H1 (cell line): ENCODE results near the gene ZNF441. TPM values are rescaled to one million over a fixed set of nuclear protein-coding genes. Genes with fewer than 3 reads are reported as not detected.

ENCODE experiments used
- CTCF ChIA-PET: fragments of 300-600 bp; sonication (Branson Sonifier 250); formaldehyde crosslinking; loops from one replicate; lab custom pipeline; 2021; ENCODE audit not compliant: partially characterized antibody; lab: Charles Lee
- POLR2A ChIA-PET: fragments of 300-600 bp; sonication (Branson Sonifier 250); formaldehyde crosslinking; loops from one replicate; lab custom pipeline; 2021; ENCODE audit warnings: inconsistent platforms; ENCODE audit not compliant: partially characterized antibody; lab: Charles Lee
- DNase-seq, 2 experiments: peaks; one replicate each; pipeline versions ENCODE4 v3.0.0 to v3.0.0-alpha.2; 2010 to 2022; ENCODE audit warnings: low spot score in 2 of 2, low read depth in 1 of 2, mixed read lengths in 1 of 2
- FAIRE-seq: peaks from 2 replicates; lab custom pipeline; 2011; peaks lifted over from hg19 to GRCh38; lab: Jason Lieb, UNC
- H2AFZ ChIP-seq: 2 replicates; pipeline ENCODE4 v1.8.1; 2012; ENCODE audit warnings: low read length, inconsistent platforms
- H2AK5ac ChIP-seq: 2 replicates; pipeline ENCODE4 v1.6.1; 2013; ENCODE audit warnings: low read depth, low read length
- H2BK120ac ChIP-seq: replicated peaks from 2 replicates; pipeline ENCODE3; 2013; ENCODE audit warnings: low read depth, low read length, inconsistent platforms
- H2BK12ac ChIP-seq: 2 replicates; pipeline ENCODE4 v1.6.1; 2013; ENCODE audit warnings: low read depth, low read length
- H2BK15ac ChIP-seq: 2 replicates; pipeline ENCODE4 v1.6.1; 2013; ENCODE audit warnings: low read length
- H2BK20ac ChIP-seq: 2 replicates; pipeline ENCODE4 v1.6.1; 2013; ENCODE audit warnings: low read length
- H2BK5ac ChIP-seq: 2 replicates; pipeline ENCODE4 v1.6.1; 2013; ENCODE audit warnings: low read depth, low read length
- H3K14ac ChIP-seq: 2 replicates; pipeline ENCODE4 v1.6.1; 2013; ENCODE audit warnings: inconsistent platforms; ENCODE audit not compliant: insufficient read length
- H3K18ac ChIP-seq: 2 replicates; pipeline ENCODE4 v1.6.1; 2013; ENCODE audit warnings: low read length; ENCODE audit errors: extremely low read depth
- H3K23ac ChIP-seq: 2 replicates; pipeline ENCODE4 v1.6.1; 2013; ENCODE audit warnings: inconsistent platforms; ENCODE audit not compliant: insufficient read length
- H3K23me2 ChIP-seq: 2 replicates; pipeline ENCODE4 v1.6.1; 2013; ENCODE audit warnings: low read depth, low read length
- H3K27ac ChIP-seq: 2 replicates; pipeline ENCODE4 v1.6.1; 2011; ENCODE audit warnings: low read depth, low read length, inconsistent platforms
- H3K27me3 ChIP-seq, 4 experiments: replicated peaks in 1 of 4; 1 replicate in 1 of 4; 2 replicates in 3 of 4; pipeline versions ENCODE4 v1.6.1 to v1.8.1; 2011 to 2013; ENCODE audit warnings: low read length in 3 of 4, mild to moderate bottlenecking in 3 of 4, inconsistent platforms in 2 of 4, mixed read lengths in 2 of 4, moderate library complexity in 1 of 4; ENCODE audit not compliant: control insufficient read depth in 3 of 4, insufficient read depth in 3 of 4; ENCODE audit errors: extremely low read depth in 1 of 4
- H3K36me3 ChIP-seq, 4 experiments: 2 replicates each; pipeline versions ENCODE4 v1.6.1 to v1.8.1; 2011 to 2013; ENCODE audit warnings: mild to moderate bottlenecking in 4 of 4, low read length in 3 of 4, moderate library complexity in 2 of 4, control low read depth in 1 of 4, inconsistent platforms in 1 of 4; ENCODE audit not compliant: insufficient read depth in 4 of 4, control insufficient read depth in 2 of 4
- H3K4ac ChIP-seq: replicated peaks from 2 replicates; pipeline ENCODE3; 2013; ENCODE audit warnings: low read length, low read depth, mixed read lengths, inconsistent platforms; ENCODE audit not compliant: insufficient read length
- H3K4me1 ChIP-seq, 4 experiments: replicated peaks in 1 of 4; 1 replicate in 1 of 4; 2 replicates in 3 of 4; pipeline versions ENCODE4 v1.6.1 to v1.8.1; 2011 to 2013; ENCODE audit warnings: low read length in 3 of 4, inconsistent platforms in 2 of 4, mixed read lengths in 1 of 4; ENCODE audit not compliant: insufficient read depth in 4 of 4, control insufficient read depth in 3 of 4
- H3K4me2 ChIP-seq, 2 experiments: 2 replicates each; pipeline versions ENCODE4 v1.6.1 to v1.8.1; 2011 to 2013; ENCODE audit warnings: low read depth in 2 of 2, low read length in 2 of 2, control low read depth in 1 of 2, inconsistent platforms in 1 of 2, mild to moderate bottlenecking in 1 of 2; ENCODE audit not compliant: insufficient read depth in 1 of 2
- H3K4me3 ChIP-seq, 4 experiments: fragments of 200-600, 300-600 bp in 1 of 4; sonication (generic), shearing (Covaris generic), sonication (Bioruptor Twin) in 1 of 4; 2 replicates each; pipeline versions ENCODE4 v1.5.1 to v1.8.1; 2011 to 2016; ENCODE audit warnings: low read length in 4 of 4, low read depth in 3 of 4, control low read depth in 2 of 4, inconsistent platforms in 2 of 4, mild to moderate bottlenecking in 2 of 4, mixed read lengths in 1 of 4, moderate library complexity in 1 of 4; ENCODE audit not compliant: insufficient read depth in 2 of 4; ENCODE audit errors: extremely low read depth in 1 of 4
- H3K56ac ChIP-seq: replicated peaks from 2 replicates; pipeline ENCODE3; 2013; ENCODE audit warnings: low read depth, mild to moderate bottlenecking, mixed read lengths, low read length, inconsistent platforms; ENCODE audit not compliant: insufficient read length
- H3K79me1 ChIP-seq: 2 replicates; pipeline ENCODE4 v1.6.1; 2013; ENCODE audit warnings: low read depth, low read length, control low read depth
- H3K79me2 ChIP-seq, 2 experiments: 2 replicates each; pipeline versions ENCODE4 v1.6.1 to v1.8.1; 2012 to 2013; ENCODE audit warnings: low read length in 2 of 2, mild to moderate bottlenecking in 2 of 2, inconsistent platforms in 1 of 2; ENCODE audit not compliant: insufficient read depth in 2 of 2, control insufficient read depth in 1 of 2
- H3K9ac ChIP-seq, 4 experiments: replicated peaks in 1 of 4; 1 replicate in 1 of 4; 2 replicates in 3 of 4; pipeline versions ENCODE4 v1.6.1 to v1.8.1; 2011 to 2013; ENCODE audit warnings: low read depth in 3 of 4, low read length in 3 of 4, control low read depth in 2 of 4, mild to moderate bottlenecking in 2 of 4, moderate library complexity in 2 of 4, inconsistent platforms in 1 of 4; ENCODE audit errors: extremely low read depth in 1 of 4
- H3K9me3 ChIP-seq, 2 experiments: 2 replicates each; pipeline versions ENCODE4 v1.6.1 to v1.8.1; 2012 to 2013; ENCODE audit warnings: mild to moderate bottlenecking in 2 of 2, moderate library complexity in 2 of 2, control low read depth in 1 of 2, inconsistent platforms in 1 of 2, low read depth in 1 of 2, low read length in 1 of 2, mixed read lengths in 1 of 2; ENCODE audit not compliant: insufficient read depth in 2 of 2
- H4K20me1 ChIP-seq, 2 experiments: replicated peaks in 1 of 2; 2 replicates each; pipeline versions ENCODE3 to v1.8.1; 2011 to 2013; ENCODE audit warnings: inconsistent platforms in 2 of 2, low read length in 2 of 2, mild to moderate bottlenecking in 1 of 2; ENCODE audit not compliant: insufficient read depth in 2 of 2, control insufficient read depth in 1 of 2
- H4K5ac ChIP-seq: 2 replicates; pipeline ENCODE4 v1.6.1; 2013; ENCODE audit warnings: low read length, low read depth, mixed read lengths, inconsistent platforms; ENCODE audit not compliant: insufficient read length
- H4K8ac ChIP-seq: 2 replicates; pipeline ENCODE4 v1.8.0; 2013; ENCODE audit warnings: mild to moderate bottlenecking, moderate library complexity, low read length, inconsistent platforms; ENCODE audit not compliant: insufficient read depth; ENCODE audit errors: extremely low read depth
- H4K91ac ChIP-seq: replicated peaks from 2 replicates; pipeline ENCODE3; 2013; ENCODE audit warnings: low read length, mixed read lengths, inconsistent platforms; ENCODE audit not compliant: insufficient read length
- GABPA ChIP-seq: IDR thresholded peaks from 2 replicates; pipeline ENCODE4 v1.6.1; 2011; ENCODE audit warnings: mild to moderate bottlenecking, low read length, moderate library complexity, borderline replicate concordance; ENCODE audit not compliant: insufficient read depth
- HDAC2 ChIP-seq, 2 experiments: fragments of 300-600 bp in 1 of 2; sonication (generic) in 1 of 2; IDR thresholded peaks; 2 replicates each; pipeline ENCODE4 v1.6.1; 2011 to 2012; ENCODE audit warnings: low read depth in 2 of 2, low read length in 2 of 2, mild to moderate bottlenecking in 2 of 2, moderate library complexity in 2 of 2, borderline replicate concordance in 1 of 2, inconsistent platforms in 1 of 2
- JUN ChIP-seq: IDR thresholded peaks from 2 replicates; pipeline ENCODE4 v1.6.1; 2011; ENCODE audit warnings: low read depth, mild to moderate bottlenecking, improper control_type of control experiment, low read length
- POLR2A ChIP-seq, 2 experiments: IDR thresholded peaks; 1 replicate in 1 of 2; 2 replicates in 1 of 2; pipeline ENCODE4 v1.6.1; 2011; ENCODE audit warnings: low read depth in 2 of 2, low read length in 2 of 2, mild to moderate bottlenecking in 2 of 2; ENCODE audit errors: control extremely low read depth in 1 of 2
- SIN3A ChIP-seq, 2 experiments: IDR thresholded peaks in 1 of 2; conservative IDR thresholded peaks in 1 of 2; 2 replicates each; pipeline ENCODE4 v1.6.1; 2011 to 2012; ENCODE audit warnings: low read length in 2 of 2, improper control_type of control experiment in 1 of 2, low read depth in 1 of 2, mild to moderate bottlenecking in 1 of 2
- TEAD4 ChIP-seq: IDR thresholded peaks from 2 replicates; pipeline ENCODE4 v1.6.1; 2012; ENCODE audit warnings: low read depth, low read length, inconsistent platforms, mixed read lengths
- WGBS, 2 experiments: shearing (Covaris generic) in 1 of 2; methylation state at CpG; one replicate each; pipeline versions ENCODE4 v1.1.6 to v1.1.7; 2013 to 2015; ENCODE audit warnings: low lambda C conversion rate in 2 of 2, mixed read lengths in 2 of 2, inconsistent platforms in 1 of 2, low coverage in 1 of 2, missing lambda C conversion rate in 1 of 2; ENCODE audit not compliant: insufficient replicate concordance in 2 of 2, insufficient coverage in 1 of 2, insufficient read length in 1 of 2; ENCODE audit errors: extremely low coverage in 1 of 2, missing lambda C conversion rate in 1 of 2; 5-methylcytosine and 5-hydroxymethylcytosine counted together
- polyA plus RNA-seq, 7 experiments: library from polyadenylated mRNA; depleted of rRNA in 3 of 7; stranded (reverse) in 5 of 7; unstranded in 2 of 7; fragments of >200 nt in 5 of 7; fragments of 200-250 nt in 2 of 7; gene quantifications; 1 replicate in 5 of 7; 2 replicates in 1 of 7; 4 replicates in 1 of 7; pipeline versions ENCODE4 v1.2.1 to v1.2.3, GENCODE V29; 2011 to 2013; ENCODE audit warnings: missing spikeins in 2 of 7, mixed read lengths in 2 of 7
- total RNA-seq: library from RNA; stranded (reverse); fragmentation: NEBNext Ultra II Directional; extraction: Animal tissue kit (Norgen Biotek cat#: 25700); gene quantifications from 2 replicates; pipeline ENCODE4 v1.2.1, GENCODE V29; 2021
- TF ChIP-seq, protein P1 (sequence below): IDR thresholded peaks from 2 replicates; pipeline ENCODE4 v1.6.1; 2012; ENCODE audit warnings: low read length, inconsistent platforms
- TF ChIP-seq, protein P2 (sequence below), 3 experiments: IDR thresholded peaks; 1 replicate in 2 of 3; 2 replicates in 1 of 3; pipeline versions ENCODE4 v1.5.1 to v1.6.1; 2011; ENCODE audit warnings: low read length in 3 of 3, mild to moderate bottlenecking in 3 of 3, inconsistent platforms in 2 of 3, low read depth in 1 of 3, moderate library complexity in 1 of 3; ENCODE audit not compliant: insufficient read depth in 1 of 3; ENCODE audit errors: control extremely low read depth in 1 of 3

The ZNF441 gene
- total and polyA plus RNA-seq, 2 of the 8 experiments (the other 6 are each of a cell fraction or from before 2014, with no cell fraction given) = 0.09 to 0.48 TPM

DNA sequence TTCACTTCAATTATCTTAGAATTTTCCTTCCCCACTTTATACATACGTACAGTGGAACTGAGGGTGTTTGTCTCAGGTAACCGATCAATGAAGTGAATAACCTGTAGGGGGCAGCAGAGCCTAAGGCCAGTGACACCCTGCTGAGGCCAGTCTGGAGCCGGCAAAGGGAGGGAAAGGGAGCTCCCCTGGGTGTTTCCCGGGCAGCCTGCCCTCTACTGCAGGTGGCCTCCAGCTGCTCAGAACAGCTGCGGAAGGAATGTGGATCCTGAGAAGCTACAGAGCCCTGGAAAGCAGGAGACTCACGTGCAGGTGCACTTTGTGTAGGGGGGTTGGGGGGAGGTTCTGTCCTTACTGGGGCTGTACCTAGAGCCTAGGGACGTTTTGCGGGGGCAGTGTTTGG, 30.7 kb downstream of the ZNF441 start:
- Histone ChIP-seq H3K9me3 (no peaks in the 10 kb centered on the region), H2AFZ (0 out of 2 replicates have a peak overlapping the region, but pooled peaks have one; percentile 52), H3K4me1 (peaks cover 0 to 9% (median 6%) of the 10 kb centered on the region in 4 experiments; a peak in 5 of 7 replicates), H3K4me2 (peak overlapping the region; percentile 75 to 99), H3K14ac (no peak overlapping the region), H4K91ac (no peak overlapping the region), H3K23ac (no peak overlapping the region), H3K79me1 (no peaks in the 10 kb centered on the region), H3K18ac (no peak overlapping the region), H2BK5ac (no peak overlapping the region), H2AK5ac (no peak overlapping the region), H2BK120ac (no peak overlapping the region), H4K20me1 (peaks cover 0 to 2% of the 10 kb centered on the region in 2 experiments), H3K4me3 (peak overlapping the region in 2 of 4 experiments; percentile 7 to 73; a peak in 2 of 8 replicates), H4K5ac (no peak overlapping the region), H2BK12ac (no peak overlapping the region), H3K23me2 (peaks cover 9% of the 10 kb centered on the region; the same call in 1 of the 2 replicates), H3K9ac (no peak overlapping the region), H3K4ac (no peak overlapping the region), H3K36me3 (no peaks in the 10 kb centered on the region), H4K8ac (no peak overlapping the region), H3K27ac (no peak overlapping the region), H3K79me2 (no peaks in the 10 kb centered on the region), H3K56ac (no peak overlapping the region), H2BK15ac (no peak overlapping the region), H2BK20ac (no peak overlapping the region), H3K27me3 (peaks cover 0 to 10% (median under 1%) of the 10 kb centered on the region in 4 experiments; a peak in 2 of 7 replicates)
- DNase-seq = peak in 1 of 2 experiments; percentile 84
- ChIA-PET POLR2A (interaction anchor here (1.2 to 1.9 kb wide), 5 partner anchors 58 to 238 kb away, joined by 3 to 9 read pairs (median 5); partner anchors contain the start of gene ZNF433), CTCF (interaction anchor here (0.6 to 5.7 kb wide), 47 partner anchors 10 to 866 kb away, joined by 3 to 59 read pairs (median 4); partner anchors contain the start of gene ZNF440)
- WGBS, 2 experiments = 19% methylated on average over 8 of the region's 8 CpGs; no CpG with 5 or more reads in 1 of the 2 experiments
- peak; percentile 91 for FAIRE-seq
- TF ChIP-seq TEAD4 (no peak), HDAC2 (IDR thresholded peaks at IDR 0.05; ENCODE audit: borderline replicate concordance in 1 of 2, low read depth in 2 of 2, low read length in 2 of 2) (no peak), SIN3A (conservative IDR thresholded peaks at IDR 0.05 in 1 of 2, IDR thresholded peaks at IDR 0.05 in 1 of 2; ENCODE audit: low read depth in 1 of 2, low read length in 2 of 2) (0 out of 4 replicates have a peak, but pooled peaks of 1 of the 2 experiments have one; percentile 26), GABPA (no peak; the same call in 1 of the 2 replicates), JUN (no peak), POLR2A (IDR thresholded peaks at IDR 0.05; ENCODE audit: control extremely low read depth in 1 of 2, low read depth in 2 of 2, low read length in 2 of 2) (no peak)
- TF ChIP-seq, protein P1, sequence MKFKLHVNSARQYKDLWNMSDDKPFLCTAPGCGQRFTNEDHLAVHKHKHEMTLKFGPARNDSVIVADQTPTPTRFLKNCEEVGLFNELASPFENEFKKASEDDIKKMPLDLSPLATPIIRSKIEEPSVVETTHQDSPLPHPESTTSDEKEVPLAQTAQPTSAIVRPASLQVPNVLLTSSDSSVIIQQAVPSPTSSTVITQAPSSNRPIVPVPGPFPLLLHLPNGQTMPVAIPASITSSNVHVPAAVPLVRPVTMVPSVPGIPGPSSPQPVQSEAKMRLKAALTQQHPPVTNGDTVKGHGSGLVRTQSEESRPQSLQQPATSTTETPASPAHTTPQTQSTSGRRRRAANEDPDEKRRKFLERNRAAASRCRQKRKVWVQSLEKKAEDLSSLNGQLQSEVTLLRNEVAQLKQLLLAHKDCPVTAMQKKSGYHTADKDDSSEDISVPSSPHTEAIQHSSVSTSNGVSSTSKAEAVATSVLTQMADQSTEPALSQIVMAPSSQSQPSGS = no peak
- TF ChIP-seq, protein P2, sequence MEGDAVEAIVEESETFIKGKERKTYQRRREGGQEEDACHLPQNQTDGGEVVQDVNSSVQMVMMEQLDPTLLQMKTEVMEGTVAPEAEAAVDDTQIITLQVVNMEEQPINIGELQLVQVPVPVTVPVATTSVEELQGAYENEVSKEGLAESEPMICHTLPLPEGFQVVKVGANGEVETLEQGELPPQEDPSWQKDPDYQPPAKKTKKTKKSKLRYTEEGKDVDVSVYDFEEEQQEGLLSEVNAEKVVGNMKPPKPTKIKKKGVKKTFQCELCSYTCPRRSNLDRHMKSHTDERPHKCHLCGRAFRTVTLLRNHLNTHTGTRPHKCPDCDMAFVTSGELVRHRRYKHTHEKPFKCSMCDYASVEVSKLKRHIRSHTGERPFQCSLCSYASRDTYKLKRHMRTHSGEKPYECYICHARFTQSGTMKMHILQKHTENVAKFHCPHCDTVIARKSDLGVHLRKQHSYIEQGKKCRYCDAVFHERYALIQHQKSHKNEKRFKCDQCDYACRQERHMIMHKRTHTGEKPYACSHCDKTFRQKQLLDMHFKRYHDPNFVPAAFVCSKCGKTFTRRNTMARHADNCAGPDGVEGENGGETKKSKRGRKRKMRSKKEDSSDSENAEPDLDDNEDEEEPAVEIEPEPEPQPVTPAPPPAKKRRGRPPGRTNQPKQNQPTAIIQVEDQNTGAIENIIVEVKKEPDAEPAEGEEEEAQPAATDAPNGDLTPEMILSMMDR (IDR thresholded peaks at IDR 0.05; ENCODE audit: control extremely low read depth in 1 of 3, insufficient read depth in 1 of 3, low read depth in 1 of 3, low read length in 3 of 3) = peak; percentile 67 to 81 (median 78)
